Activated CD8-positive, alpha-beta T cell treated with anti-CD3 and anti-CD28 coated beads, Interleukin-2, amount 10 ng/mL, durations not matched to agents 7 days and 5 days (primary cell): ENCODE data around the gene OPN4. TPM values are rescaled to one million over a fixed set of nuclear protein-coding genes. Genes with fewer than 3 reads are reported as not detected.

Experiments
- ATAC-seq: fragments of 150-1000 bp; cut with Tn5 transposase; one replicate; pipeline ENCODE4 v1.10.0; 2021; ENCODE audit warnings: moderate library complexity
- CTCF ChIA-PET: fragments of 350-600 bp; sonication (Branson Sonifier 250); formaldehyde crosslinking; loops from one replicate; lab custom pipeline; 2021; ENCODE audit warnings: antibody characterized with exemption; lab: Charles Lee
- POLR2A ChIA-PET: fragments of 350-600 bp; sonication (Branson Sonifier 250); formaldehyde crosslinking; loops from one replicate; lab custom pipeline; 2021; ENCODE audit warnings: antibody characterized with exemption; lab: Charles Lee
- DNase-seq: peaks from one replicate; pipeline ENCODE4 v3.0.0-alpha.2; 2020
- H3K27ac Mint-ChIP-seq: one replicate; pipeline ENCODE4 v1.8.0; 2021; ENCODE audit warnings: mild to moderate bottlenecking, mixed read lengths
- H3K27me3 Mint-ChIP-seq: one replicate; pipeline ENCODE4 v1.8.0; 2021; ENCODE audit warnings: low read depth, mixed read lengths
- H3K36me3 Mint-ChIP-seq: one replicate; pipeline ENCODE4 v1.8.0; 2021; ENCODE audit warnings: low read depth, mixed read lengths
- H3K4me1 Mint-ChIP-seq: one replicate; pipeline ENCODE4 v1.8.0; 2021; ENCODE audit warnings: low read depth, mixed read lengths
- H3K4me3 Mint-ChIP-seq: one replicate; pipeline ENCODE4 v1.8.0; 2021; ENCODE audit warnings: mild to moderate bottlenecking, mixed read lengths
- H3K9me3 Mint-ChIP-seq: one replicate; pipeline ENCODE4 v1.8.0; 2022; ENCODE audit warnings: mixed read lengths; ENCODE audit not compliant: insufficient read depth
- total RNA-seq, 2 experiments: library from RNA; stranded (reverse); gene quantifications; one replicate each; pipeline ENCODE4 v1.2.3, GENCODE V29; 2021

The OPN4 gene
- total RNA-seq, 2 experiments from 2014 or later = not detected

DNA sequence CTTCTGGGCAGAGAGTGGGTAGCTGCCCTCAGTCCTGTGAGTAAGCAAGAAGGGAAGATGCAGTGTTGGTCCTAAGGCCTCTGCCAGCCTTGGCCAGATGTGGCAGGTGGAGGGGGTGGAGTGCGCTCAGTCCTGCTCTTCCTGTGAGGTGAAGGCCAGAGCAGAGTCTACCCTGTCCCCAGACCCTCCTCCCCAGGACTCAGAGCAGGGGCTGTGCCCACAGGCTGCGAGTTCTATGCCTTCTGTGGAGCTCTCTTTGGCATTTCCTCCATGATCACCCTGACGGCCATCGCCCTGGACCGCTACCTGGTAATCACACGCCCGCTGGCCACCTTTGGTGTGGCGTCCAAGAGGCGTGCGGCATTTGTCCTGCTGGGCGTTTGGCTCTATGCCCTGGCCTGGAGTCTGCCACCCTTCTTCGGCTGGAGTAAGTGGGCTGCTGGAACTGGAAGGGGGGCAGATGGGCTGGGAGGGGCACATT lies 4.0 kb downstream of the OPN4 start:
- H3K4me3 Mint-ChIP-seq = no peak overlapping the region
- no peaks in the 10 kb centered on the region for H3K27me3 Mint-ChIP-seq
- POLR2A ChIA-PET = no interaction called here
- no peaks in the 10 kb centered on the region for H3K4me1 Mint-ChIP-seq
- H3K9me3 Mint-ChIP-seq = no peaks in the 10 kb centered on the region
- ATAC-seq (no peak), DNase-seq (no peak)
- H3K27ac Mint-ChIP-seq = no peak overlapping the region
- H3K36me3 Mint-ChIP-seq = no peaks in the 10 kb centered on the region
- CTCF ChIA-PET = no interaction called here

DNA sequence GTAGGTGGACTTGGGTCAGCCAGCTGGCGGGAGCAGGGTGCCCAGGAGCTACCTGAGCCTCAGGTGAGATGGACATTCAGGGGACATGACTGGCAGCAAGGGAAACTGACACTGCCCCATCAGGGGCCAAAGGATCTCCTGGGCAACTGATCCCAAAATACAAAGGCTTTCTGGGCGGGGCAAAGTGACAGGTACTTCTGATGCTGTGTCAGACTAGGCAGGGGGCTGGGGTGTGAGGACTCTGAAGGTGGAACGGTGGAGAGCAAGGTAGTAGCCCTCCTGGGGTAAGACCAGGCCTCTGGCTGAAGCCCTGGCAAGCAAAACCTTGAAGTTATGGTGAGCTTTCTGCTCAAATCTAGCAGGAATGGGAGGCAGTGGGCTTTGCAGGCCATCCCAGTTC lies 4.4 kb downstream of the OPN4 start:
- no peak for ATAC-seq
- no peaks in the 10 kb centered on the region for H3K4me1 Mint-ChIP-seq
- no peak overlapping the region for H3K27ac Mint-ChIP-seq
- CTCF ChIA-PET = no interaction called here
- POLR2A ChIA-PET = no interaction called here
- DNase-seq = no peak
- no peaks in the 10 kb centered on the region for H3K27me3 Mint-ChIP-seq
- H3K4me3 Mint-ChIP-seq = no peak overlapping the region
- H3K36me3 Mint-ChIP-seq = no peaks in the 10 kb centered on the region
- no peaks in the 10 kb centered on the region for H3K9me3 Mint-ChIP-seq

DNA sequence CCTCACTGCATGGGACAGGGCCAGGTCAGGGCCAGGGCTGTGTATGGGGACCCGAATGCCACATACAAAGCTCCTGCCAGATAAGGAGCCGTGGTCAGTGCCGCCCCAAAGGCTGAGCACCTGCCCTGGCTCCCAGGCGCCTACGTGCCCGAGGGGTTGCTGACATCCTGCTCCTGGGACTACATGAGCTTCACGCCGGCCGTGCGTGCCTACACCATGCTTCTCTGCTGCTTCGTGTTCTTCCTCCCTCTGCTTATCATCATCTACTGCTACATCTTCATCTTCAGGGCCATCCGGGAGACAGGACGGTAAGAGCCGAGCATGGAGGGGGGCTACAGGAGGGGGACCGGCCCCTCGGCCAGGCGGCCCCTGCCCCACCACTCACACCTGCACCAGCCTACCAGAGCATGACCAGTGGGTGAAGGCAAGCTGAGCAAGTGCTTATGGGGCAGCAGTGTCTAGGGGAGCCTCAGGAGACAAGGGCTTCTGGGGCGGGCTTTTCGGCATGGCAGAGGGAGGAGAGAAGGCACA lies 4.9 kb downstream of the OPN4 start:
- Mint-ChIP-seq H3K4me1 (no peaks in the 10 kb centered on the region), H3K27me3 (no peaks in the 10 kb centered on the region), H3K4me3 (no peak overlapping the region), H3K36me3 (no peaks in the 10 kb centered on the region), H3K27ac (no peak overlapping the region), H3K9me3 (no peaks in the 10 kb centered on the region)
- ATAC-seq (no peak), DNase-seq (no peak)
- ChIA-PET CTCF (no interaction called here), POLR2A (no interaction called here)

DNA sequence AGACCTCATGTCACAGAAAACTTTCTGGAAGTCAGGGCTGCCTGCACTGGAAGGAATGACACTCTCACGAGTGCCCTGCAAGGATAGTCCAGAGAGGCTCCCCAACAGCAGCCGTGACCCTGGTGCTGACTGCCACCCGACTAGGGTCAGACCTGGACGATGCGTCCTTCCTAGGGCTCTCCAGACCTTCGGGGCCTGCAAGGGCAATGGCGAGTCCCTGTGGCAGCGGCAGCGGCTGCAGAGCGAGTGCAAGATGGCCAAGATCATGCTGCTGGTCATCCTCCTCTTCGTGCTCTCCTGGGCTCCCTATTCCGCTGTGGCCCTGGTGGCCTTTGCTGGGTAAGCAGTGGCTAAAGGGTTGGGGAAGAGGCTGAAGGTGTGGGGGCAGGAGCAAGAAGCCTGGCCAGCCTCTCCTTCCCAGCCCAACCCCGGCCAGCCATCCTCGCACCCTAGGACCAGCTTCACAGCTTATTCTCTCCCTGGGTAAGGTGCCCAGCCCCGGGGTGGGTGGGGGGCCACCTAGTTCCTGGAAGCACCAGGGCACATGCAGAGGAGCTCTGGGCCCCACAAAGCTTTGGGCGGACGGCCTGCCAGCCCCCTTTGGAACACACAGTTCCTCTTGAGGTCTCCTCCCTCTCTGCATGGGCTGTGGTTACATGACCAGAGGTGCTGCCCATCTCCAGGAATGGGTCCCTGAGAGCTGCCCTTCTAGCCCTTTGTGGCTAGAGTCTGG lies 5.5 kb downstream of the OPN4 start:
- DNase-seq = no peak
- no peaks in the 10 kb centered on the region for H3K4me1 Mint-ChIP-seq
- H3K4me3 Mint-ChIP-seq = no peak overlapping the region
- ChIA-PET POLR2A (no interaction called here), CTCF (no interaction called here)
- ATAC-seq = no peak
- H3K9me3 Mint-ChIP-seq = no peaks in the 10 kb centered on the region
- no peaks in the 10 kb centered on the region for H3K27me3 Mint-ChIP-seq
- no peaks in the 10 kb centered on the region for H3K36me3 Mint-ChIP-seq
- H3K27ac Mint-ChIP-seq = no peak overlapping the region

DNA sequence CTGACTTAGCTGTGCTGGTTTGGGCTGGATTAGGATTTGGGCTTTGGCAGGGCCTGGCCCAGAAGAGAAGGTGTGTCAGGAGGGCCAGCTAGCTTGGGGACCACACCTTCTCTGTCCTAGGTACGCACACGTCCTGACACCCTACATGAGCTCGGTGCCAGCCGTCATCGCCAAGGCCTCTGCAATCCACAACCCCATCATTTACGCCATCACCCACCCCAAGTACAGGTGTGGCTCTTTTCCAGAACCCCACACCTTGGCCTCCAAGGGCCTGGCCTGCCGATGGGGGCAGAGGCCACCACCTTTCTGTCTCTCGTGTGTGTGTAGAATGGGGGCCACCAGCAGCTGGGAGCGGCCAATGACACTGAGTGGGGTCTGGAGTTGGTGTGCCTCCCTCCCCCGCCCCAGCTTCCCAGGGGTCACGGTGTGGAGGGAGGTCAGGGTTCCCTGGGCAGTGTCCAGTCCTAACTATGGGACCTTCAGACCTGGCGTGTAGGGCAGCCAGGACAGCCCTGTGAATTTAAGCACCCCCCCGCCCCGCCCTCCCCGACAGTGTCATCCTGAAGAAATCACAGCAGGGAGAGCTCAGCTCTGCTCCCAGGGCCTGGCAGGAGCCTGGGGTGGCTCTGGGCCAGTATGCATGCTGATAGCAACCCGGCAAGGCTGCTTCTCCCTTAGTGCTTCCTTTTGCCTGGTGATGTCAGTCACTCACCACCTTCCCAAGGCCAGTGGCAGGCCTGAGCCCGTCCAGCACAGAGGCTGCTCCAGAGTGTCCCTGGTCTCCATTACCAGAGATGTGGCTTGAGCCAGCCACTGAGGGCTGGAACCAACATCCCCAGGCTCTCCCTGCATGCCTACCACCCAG lies 7.0 kb downstream of the OPN4 start:
- no peak for ATAC-seq
- CTCF ChIA-PET = no interaction called here
- Mint-ChIP-seq H3K36me3 (no peaks in the 10 kb centered on the region), H3K9me3 (no peaks in the 10 kb centered on the region), H3K4me3 (no peak overlapping the region), H3K4me1 (no peaks in the 10 kb centered on the region), H3K27ac (no peak overlapping the region), H3K27me3 (no peaks in the 10 kb centered on the region)
- no peak for DNase-seq
- POLR2A ChIA-PET = no interaction called here

DNA sequence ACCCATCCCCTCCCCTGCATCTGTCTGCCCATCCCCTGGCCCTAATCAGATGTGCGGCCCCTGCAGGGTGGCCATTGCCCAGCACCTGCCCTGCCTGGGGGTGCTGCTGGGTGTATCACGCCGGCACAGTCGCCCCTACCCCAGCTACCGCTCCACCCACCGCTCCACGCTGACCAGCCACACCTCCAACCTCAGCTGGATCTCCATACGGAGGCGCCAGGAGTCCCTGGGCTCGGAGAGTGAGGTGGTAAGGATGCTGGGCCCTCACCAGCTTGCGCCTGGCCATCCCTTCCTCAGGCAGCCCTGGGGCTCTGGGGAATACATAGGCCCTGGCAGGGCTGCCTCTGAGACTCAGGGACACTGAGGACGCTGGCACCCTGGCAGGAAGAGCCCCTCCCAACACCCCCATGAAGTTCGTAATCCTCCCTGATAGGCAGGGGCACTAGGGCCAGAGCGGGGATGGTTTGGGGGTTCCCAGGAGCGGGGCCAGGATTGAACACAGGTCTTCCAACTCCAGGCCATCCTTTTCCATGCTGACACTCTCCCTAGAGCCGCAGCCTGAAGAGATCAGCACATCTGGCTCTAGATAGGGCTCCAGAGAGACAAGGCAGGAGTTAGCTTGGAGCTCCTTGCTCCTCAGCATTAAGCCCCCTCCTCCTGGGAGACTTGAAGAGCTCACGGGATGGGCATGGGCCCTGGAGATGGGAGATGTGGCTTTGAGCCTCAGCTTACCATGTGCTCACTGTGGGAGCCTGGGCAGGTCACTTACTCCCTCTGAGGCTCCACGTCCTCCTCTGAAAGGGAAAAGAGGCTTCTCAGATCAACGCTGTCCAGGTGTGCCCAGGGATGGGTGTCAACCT lies 8.1 kb downstream of the OPN4 start:
- no peaks in the 10 kb centered on the region for H3K36me3 Mint-ChIP-seq
- H3K27me3 Mint-ChIP-seq = no peaks in the 10 kb centered on the region
- POLR2A ChIA-PET = no interaction called here
- H3K4me1 Mint-ChIP-seq = no peaks in the 10 kb centered on the region
- no peaks in the 10 kb centered on the region for H3K9me3 Mint-ChIP-seq
- DNase-seq (no peak), ATAC-seq (no peak)
- CTCF ChIA-PET = no interaction called here
- H3K4me3 Mint-ChIP-seq = no peak overlapping the region
- H3K27ac Mint-ChIP-seq = no peak overlapping the region

DNA sequence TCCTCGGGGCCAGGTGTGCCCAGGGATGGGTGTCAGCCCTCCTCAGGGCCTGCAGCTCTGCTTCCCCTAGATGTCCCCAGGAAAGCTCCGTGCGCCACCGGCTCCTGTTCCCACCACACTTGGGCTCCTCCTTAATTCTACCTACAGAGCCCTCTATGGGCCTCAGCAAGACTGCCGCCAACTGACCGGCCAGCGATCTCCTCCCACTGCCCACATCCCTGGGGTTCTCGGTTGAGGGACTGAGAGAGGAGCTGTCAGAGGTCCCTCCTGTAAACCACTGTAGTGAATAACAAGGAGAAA lies 8.6 kb downstream of the OPN4 start:
- no peaks in the 10 kb centered on the region for H3K36me3 Mint-ChIP-seq
- ATAC-seq (no peak), DNase-seq (no peak)
- CTCF ChIA-PET = no interaction called here
- H3K4me1 Mint-ChIP-seq = no peaks in the 10 kb centered on the region
- no peak overlapping the region for H3K27ac Mint-ChIP-seq
- no peaks in the 10 kb centered on the region for H3K27me3 Mint-ChIP-seq
- H3K9me3 Mint-ChIP-seq = no peaks in the 10 kb centered on the region
- H3K4me3 Mint-ChIP-seq = no peak overlapping the region
- POLR2A ChIA-PET = no interaction called here

DNA sequence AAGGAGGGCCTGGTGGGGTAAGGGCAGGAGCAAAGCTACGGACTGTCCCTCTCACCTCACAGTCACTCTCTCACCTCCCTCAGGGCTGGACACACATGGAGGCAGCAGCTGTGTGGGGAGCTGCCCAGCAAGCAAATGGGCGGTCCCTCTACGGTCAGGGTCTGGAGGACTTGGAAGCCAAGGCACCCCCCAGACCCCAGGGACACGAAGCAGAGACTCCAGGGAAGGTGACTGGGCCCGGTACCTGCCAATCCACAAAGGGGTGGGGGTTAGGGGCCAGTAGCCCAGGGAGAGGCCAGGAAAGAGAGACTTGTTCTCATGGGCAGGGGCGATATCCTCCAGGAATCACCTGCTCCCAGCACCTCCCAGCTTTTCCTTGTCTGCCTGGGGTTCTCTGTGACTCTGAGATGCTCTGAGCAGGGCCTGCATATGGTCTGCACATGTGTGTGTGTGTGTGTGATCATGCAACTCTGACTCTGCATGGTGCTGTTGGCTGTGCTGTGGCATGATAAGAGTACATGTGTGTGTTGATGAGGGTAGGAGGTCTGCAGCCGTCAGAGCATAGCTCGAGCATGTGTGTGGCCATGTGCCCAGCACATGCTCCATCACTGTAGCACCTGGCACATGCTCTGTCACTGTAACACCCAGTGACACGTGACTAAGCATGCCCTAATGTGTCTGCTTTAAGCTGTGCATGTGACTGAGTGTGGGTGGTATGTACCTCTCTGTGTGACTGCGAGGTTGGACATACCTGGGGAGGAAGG lies 9.4 kb downstream of the OPN4 start:
- DNase-seq (no peak), ATAC-seq (no peak)
- ChIA-PET POLR2A (interaction anchor here (0.6 kb wide), 1 partner anchor 732 kb away, joined by 3 read pairs; no protein-coding TSS in a partner anchor), CTCF (no interaction called here)
- Mint-ChIP-seq H3K4me3 (no peak overlapping the region), H3K4me1 (no peaks in the 10 kb centered on the region), H3K36me3 (no peaks in the 10 kb centered on the region), H3K27me3 (no peaks in the 10 kb centered on the region), H3K27ac (no peak overlapping the region), H3K9me3 (no peaks in the 10 kb centered on the region)

DNA sequence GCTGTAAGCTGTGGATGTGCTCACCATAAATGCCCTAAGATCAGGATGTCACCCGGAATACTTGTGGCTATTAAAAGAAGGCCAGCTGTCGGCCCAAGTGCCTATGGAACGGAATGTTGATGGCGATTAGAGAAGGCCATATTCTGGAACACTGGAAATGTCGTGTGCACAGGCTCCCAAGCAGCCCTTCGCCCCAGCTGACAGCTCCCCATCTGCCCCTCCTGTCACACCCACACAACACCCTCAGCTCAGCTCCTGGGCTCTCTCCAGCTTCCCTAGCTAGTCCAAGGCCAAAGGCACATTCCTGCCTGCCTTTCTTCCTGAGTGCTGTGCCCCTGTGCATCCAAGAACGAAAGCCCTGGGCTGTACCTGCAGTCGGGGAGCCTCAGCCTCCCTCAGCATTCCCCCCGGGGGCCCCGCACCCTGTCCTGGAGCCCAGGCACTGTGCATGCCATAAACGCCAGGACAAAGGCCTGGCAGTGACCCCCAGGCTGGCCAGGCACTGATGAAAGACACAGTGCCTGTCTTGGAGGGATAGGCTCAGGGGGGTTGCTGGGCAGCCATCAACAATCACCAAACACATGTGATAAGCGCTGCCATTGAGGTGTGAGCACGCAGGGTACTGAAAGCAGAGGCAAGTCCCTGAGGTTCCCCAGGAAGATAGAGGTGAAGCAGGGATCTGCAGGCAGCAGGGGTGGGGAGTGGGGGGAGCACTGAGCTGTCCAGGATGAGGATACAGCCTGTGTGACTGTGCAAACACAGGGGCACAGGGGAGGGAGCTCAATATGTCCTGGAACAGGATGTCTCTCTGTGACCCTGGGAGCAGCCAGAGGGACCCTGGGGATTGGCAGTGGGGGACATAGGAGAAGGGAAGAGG lies 10.2 kb downstream of the OPN4 start:
- Mint-ChIP-seq H3K4me3 (no peak overlapping the region), H3K36me3 (no peaks in the 10 kb centered on the region), H3K9me3 (no peaks in the 10 kb centered on the region), H3K4me1 (no peaks in the 10 kb centered on the region), H3K27me3 (no peaks in the 10 kb centered on the region), H3K27ac (no peak overlapping the region)
- DNase-seq (no peak), ATAC-seq (no peak)
- ChIA-PET POLR2A (interaction anchor here (0.6 kb wide), 1 partner anchor 733 kb away, joined by 3 read pairs; no protein-coding TSS in a partner anchor), CTCF (no interaction called here)

DNA sequence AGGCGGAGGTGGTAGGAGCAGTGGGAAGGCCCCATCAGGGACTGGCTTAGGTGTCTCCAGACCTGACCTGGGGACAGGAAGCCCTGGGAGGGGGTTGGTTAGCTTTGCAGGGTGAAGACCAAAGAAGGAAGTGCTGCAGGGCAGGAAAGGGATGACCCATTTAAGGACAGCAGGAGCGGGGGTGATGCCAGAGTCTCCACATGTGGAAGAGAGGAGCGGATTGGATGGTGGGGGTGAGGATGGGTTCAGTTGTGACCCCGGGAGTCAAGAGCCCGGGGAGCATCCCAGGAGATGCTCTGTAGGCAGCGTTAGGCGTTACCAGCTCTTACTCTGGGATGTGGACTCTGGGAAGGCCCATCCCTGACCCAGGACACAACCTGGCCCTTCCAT lies 10.9 kb downstream of the OPN4 start:
- ATAC-seq (no peak), DNase-seq (no peak)
- CTCF ChIA-PET = interaction anchor here (1.2 kb wide), 1 partner anchor 28 kb away, joined by 4 read pairs; no protein-coding TSS in a partner anchor
- no peaks in the 10 kb centered on the region for H3K36me3 Mint-ChIP-seq
- H3K4me1 Mint-ChIP-seq = no peaks in the 10 kb centered on the region
- H3K9me3 Mint-ChIP-seq = no peaks in the 10 kb centered on the region
- no peaks in the 10 kb centered on the region for H3K27me3 Mint-ChIP-seq
- H3K4me3 Mint-ChIP-seq = no peak overlapping the region
- no peak overlapping the region for H3K27ac Mint-ChIP-seq
- POLR2A ChIA-PET = no interaction called here
